GM19239 (cell line): Measurements from ENCODE around the gene TRPC4AP.

Experiments used
- DNase-seq: peaks from one replicate; pipeline ENCODE4 v3.0.0; 2011; ENCODE audit warnings: low spot score; ENCODE audit not compliant: insufficient read length
- FAIRE-seq: peaks from 2 replicates; lab custom pipeline; 2011; peaks lifted over from hg19 to GRCh38; lab: Jason Lieb, UNC

Gene TRPC4AP

GRCh38 chr20:35004051-35004725 lies 88.4 kb downstream of the TRPC4AP start:
- no peak for DNase-seq
- FAIRE-seq, result no peak

- no peak for FAIRE-seq
Observed at GRCh38 chr20:35003211-35004031, 89.2 kb downstream of the TRPC4AP start.

GRCh38 chr20:35002426-35003210 lies 90.0 kb downstream of the TRPC4AP start:
- no peak for FAIRE-seq

More at GRCh38 chr20:35003211-35004031, 89.2 kb downstream of the TRPC4AP start:
- DNase-seq, result no peak

GRCh38 chr20:35001596-35002362 lies 90.8 kb downstream of the TRPC4AP start:
- FAIRE-seq (no peak), DNase-seq (no peak)

More at GRCh38 chr20:35002426-35003210, 90.0 kb downstream of the TRPC4AP start:
- DNase-seq, result no peak

GRCh38 chr20:35000922-35001595 lies 91.5 kb downstream of the TRPC4AP start:
- DNase-seq (no peak), FAIRE-seq (no peak)

- DNase-seq (no peak), FAIRE-seq (no peak)
Observed at GRCh38 chr20:35000311-35000921, 92.2 kb downstream of the TRPC4AP start.

GRCh38 chr20:34999782-35000181 lies 92.8 kb downstream of the TRPC4AP start:
- DNase-seq, result no peak
- no peak for FAIRE-seq

GRCh38 chr20:34999021-34999451 lies 93.6 kb downstream of the TRPC4AP start:
- FAIRE-seq (no peak), DNase-seq (no peak)

- FAIRE-seq, result no peak
- DNase-seq, result no peak
Observed at GRCh38 chr20:34998331-34998950, 94.2 kb downstream of the TRPC4AP start.

- DNase-seq (no peak), FAIRE-seq (no peak)
Observed at GRCh38 chr20:34997774-34998173, 94.8 kb downstream of the TRPC4AP start.

- no peak for FAIRE-seq
- DNase-seq, result no peak
Observed at GRCh38 chr20:34997131-34997561, 95.5 kb downstream of the TRPC4AP start.

- no peak for FAIRE-seq
- no peak for DNase-seq
Observed at GRCh38 chr20:34996243-34997028, 96.2 kb downstream of the TRPC4AP start.

GRCh38 chr20:34995696-34996095 lies 96.9 kb downstream of the TRPC4AP start:
- FAIRE-seq (no peak), DNase-seq (no peak)

- no peak for FAIRE-seq
- DNase-seq, result no peak
Observed at GRCh38 chr20:34995192-34995591, 97.4 kb downstream of the TRPC4AP start.

GRCh38 chr20:34994509-34995131 lies 98.0 kb downstream of the TRPC4AP start:
- FAIRE-seq (no peak), DNase-seq (no peak)

- no peak for FAIRE-seq
- DNase-seq, result no peak
Observed at GRCh38 chr20:34993941-34994508, 98.6 kb downstream of the TRPC4AP start.
